A673 (cell line): Measurements from ENCODE around the gene ADCY5. TPM values are rescaled to one million over a fixed set of nuclear protein-coding genes. Genes with fewer than 3 reads are reported as not detected.

Experiments
- BruUV-seq: library from RNA; stranded (reverse); fragments of 400-500 nt; replicated peaks from 2 replicates; lab custom pipeline; 2021; lab: Mats Ljungman, UMichigan
- CTCF ChIA-PET: fragments of 300-600 bp; sonication (Branson Sonifier 250); formaldehyde crosslinking; loops from one replicate; lab custom pipeline; 2022; ENCODE audit warnings: antibody characterized with exemption; lab: Charles Lee
- POLR2A ChIA-PET: fragments of 300-600 bp; sonication (Branson Sonifier 250); formaldehyde crosslinking; loops from one replicate; lab custom pipeline; 2022; ENCODE audit warnings: antibody characterized with exemption; ENCODE audit not compliant: low non-redundant PET; lab: Charles Lee
- DNase-seq: peaks from one replicate; pipeline ENCODE4 v3.0.0-alpha.2; 2015; ENCODE audit warnings: low spot score
- H3K27ac ChIP-seq: fragments of 200-600 bp; sonication (generic); 2 replicates; pipeline ENCODE4 v1.5.1; 2016; ENCODE audit warnings: mixed run types, low read depth, mild to moderate bottlenecking, mixed read lengths, antibody characterized with exemption, low read length; ENCODE audit not compliant: poor library complexity, severe bottlenecking
- H3K27me3 ChIP-seq: fragments of 200-600 bp; sonication (generic); replicated peaks from 2 replicates; pipeline ENCODE4 v1.6.1; 2017; ENCODE audit warnings: mixed run types, low read depth, mild to moderate bottlenecking, mixed read lengths, antibody characterized with exemption, low read length; ENCODE audit not compliant: insufficient read depth, poor library complexity
- H3K36me3 ChIP-seq: fragments of 200-600 bp; sonication (generic); 2 replicates; pipeline ENCODE4 v1.6.1; 2016; ENCODE audit warnings: mixed run types, mild to moderate bottlenecking, mixed read lengths, antibody characterized with exemption, low read length; ENCODE audit not compliant: insufficient read depth, poor library complexity, severe bottlenecking
- H3K4me1 ChIP-seq: fragments of 200-600 bp; sonication (generic); 2 replicates; pipeline ENCODE4 v1.6.1; 2017; ENCODE audit warnings: mixed run types, mild to moderate bottlenecking, mixed read lengths, antibody characterized with exemption, low read length; ENCODE audit not compliant: insufficient read depth, poor library complexity, severe bottlenecking
- H3K4me3 ChIP-seq: fragments of 200-600 bp; sonication (generic); 2 replicates; pipeline ENCODE4 v1.5.1; 2016; ENCODE audit warnings: low read depth, mixed run types, mild to moderate bottlenecking, mixed read lengths, low read length; ENCODE audit not compliant: poor library complexity, severe bottlenecking
- H3K9me3 ChIP-seq: fragments of 200-600 bp; sonication (generic); 2 replicates; pipeline ENCODE4 v1.6.1; 2016; ENCODE audit warnings: mixed run types, low read depth, mild to moderate bottlenecking, mixed read lengths, antibody characterized with exemption, low read length; ENCODE audit not compliant: poor library complexity, severe bottlenecking
- CTCF ChIP-seq: fragments of 300-800, 200-600 bp; sonication (generic); conservative IDR thresholded peaks from 2 replicates; pipeline ENCODE4 v1.5.1; 2017; ENCODE audit warnings: low read depth, mild to moderate bottlenecking, antibody characterized with exemption, low read length, moderate library complexity, mixed read lengths
- EZH2 ChIP-seq: fragments of 200-600 bp; sonication (generic); IDR thresholded peaks from 2 replicates; pipeline ENCODE4 v1.6.1; 2017; ENCODE audit warnings: borderline replicate concordance, low read depth, mild to moderate bottlenecking, mixed read lengths, antibody characterized with exemption, low read length; ENCODE audit not compliant: poor library complexity, severe bottlenecking
- intact Hi-C: fragments of 100-400 bp; cut with micrococcal nuclease; formaldehyde crosslinking; loops from one replicate; pipeline ENCODE4 v1.10.0; 2022; ENCODE audit not compliant: unreplicated experiment
- total RNA-seq: library from RNA; stranded (reverse); gene quantifications from 2 replicates; pipeline ENCODE4 v1.2.3, GENCODE V29; 2021

ADCY5 gene
- total RNA-seq, 1 experiment from 2014 or later: 0.21 TPM

- H3K4me1 ChIP-seq: no peaks in the 10 kb centered on the region
- no TSS peak for BruUV-seq
- H3K36me3 ChIP-seq: no peaks in the 10 kb centered on the region
- ChIA-PET CTCF (no interaction called here), POLR2A (no interaction called here)
- H3K27me3 ChIP-seq: peaks cover 51% of the 10 kb centered on the region
- intact Hi-C loops: no loop called here
- TF ChIP-seq CTCF: no peak
- TF ChIP-seq EZH2: no peak
- no peak overlapping the region for H3K4me3 ChIP-seq
- no peaks in the 10 kb centered on the region for H3K9me3 ChIP-seq
- no peak for DNase-seq
- no peak overlapping the region for H3K27ac ChIP-seq
Measured at GRCh38 chr3:123314359-123315270, 134.3 kb downstream of the ADCY5 start.

- TF ChIP-seq CTCF (no peak), EZH2 (no peak)
- no peaks in the 10 kb centered on the region for H3K9me3 ChIP-seq
- no TSS peak for BruUV-seq
- no peak overlapping the region for H3K27ac ChIP-seq
- DNase-seq: no peak
- intact Hi-C loops: no loop called here
- H3K27me3 ChIP-seq: peaks cover 51% of the 10 kb centered on the region
- H3K36me3 ChIP-seq: no peaks in the 10 kb centered on the region
- POLR2A ChIA-PET: no interaction called here
- H3K4me3 ChIP-seq: no peak overlapping the region
- no peaks in the 10 kb centered on the region for H3K4me1 ChIP-seq
- CTCF ChIA-PET: no interaction called here
Measured at GRCh38 chr3:123313889-123314288, 135.0 kb downstream of the ADCY5 start.

DNA sequence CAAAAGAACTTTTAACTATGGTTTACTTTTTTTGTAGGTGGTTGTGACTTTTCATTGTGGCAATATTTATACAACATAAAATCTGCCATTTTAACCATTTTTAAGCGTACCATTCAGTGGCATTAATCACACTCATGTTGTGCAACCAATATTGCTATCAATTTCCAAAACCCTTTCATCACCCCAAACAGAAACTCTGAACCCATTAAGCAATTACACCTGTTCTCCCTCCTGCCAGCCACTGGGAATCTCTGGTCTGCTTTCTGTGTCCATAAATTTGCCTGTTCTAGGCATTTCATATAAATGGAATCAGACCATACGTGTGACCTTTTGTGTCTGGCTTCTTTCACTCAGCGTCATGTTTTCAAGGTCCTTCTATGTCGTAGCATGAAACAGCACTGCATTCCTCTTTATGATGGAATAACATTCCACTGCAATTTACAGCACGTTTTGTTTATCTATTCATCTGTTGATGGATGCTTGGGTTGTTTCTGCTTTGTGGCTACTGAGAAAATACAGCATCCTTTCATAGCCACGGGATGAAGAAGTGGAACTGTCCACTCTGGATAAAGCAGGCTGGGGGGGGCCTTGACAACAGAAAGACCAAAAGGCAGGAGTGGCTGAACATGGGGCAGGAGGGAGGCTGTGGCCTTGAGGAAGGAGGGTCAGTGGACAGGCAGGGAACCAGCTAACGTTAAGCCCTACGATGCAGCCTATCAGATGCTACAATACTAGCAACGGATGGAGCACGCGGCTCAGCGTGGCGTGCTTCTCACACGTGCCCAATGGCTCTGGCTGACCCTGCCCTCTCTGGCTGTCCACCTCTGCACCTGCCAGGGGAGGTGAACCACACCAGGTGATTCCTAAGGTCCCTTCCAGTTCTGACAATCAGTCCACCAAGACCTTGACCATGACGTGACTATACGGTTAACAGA is 136.3 kb downstream of the ADCY5 start:
- TF ChIP-seq CTCF (no peak), EZH2 (no peak)
- no peaks in the 10 kb centered on the region for H3K36me3 ChIP-seq
- intact Hi-C loops: no loop called here
- POLR2A ChIA-PET: no interaction called here
- DNase-seq: no peak
- no peak overlapping the region for H3K27ac ChIP-seq
- CTCF ChIA-PET: no interaction called here
- peaks cover 48% of the 10 kb centered on the region for H3K27me3 ChIP-seq
- H3K4me3 ChIP-seq: no peak overlapping the region
- H3K9me3 ChIP-seq: no peaks in the 10 kb centered on the region
- BruUV-seq: no TSS peak
- no peaks in the 10 kb centered on the region for H3K4me1 ChIP-seq
